Endothelial cell of umbilical vein (primary cell): ENCODE data around the gene HOXA9. TPM values are rescaled to one million over a fixed set of nuclear protein-coding genes. Genes with fewer than 3 reads are reported as not detected.

ENCODE experiments used
- BruUV-seq: library from RNA; stranded (reverse); fragments of 400-500 nt; replicated peaks from 2 replicates; lab custom pipeline; 2021; lab: Mats Ljungman, UMichigan
- CTCF ChIA-PET: fragments of 300-600, 350-600 bp; sonication (Branson Sonifier 250); formaldehyde crosslinking; loops from one replicate; lab custom pipeline; 2021; ENCODE audit warnings: antibody characterized with exemption, inconsistent platforms; lab: Charles Lee
- POLR2A ChIA-PET: fragments of 300-600, 350-600 bp; sonication (Branson Sonifier 250); formaldehyde crosslinking; loops from one replicate; lab custom pipeline; 2021; ENCODE audit warnings: antibody characterized with exemption, inconsistent platforms; lab: Charles Lee
- DNase-seq: peaks from one replicate; pipeline ENCODE4 v3.0.0-alpha.2; 2011; ENCODE audit warnings: low read depth, low spot score
- FAIRE-seq: peaks from 2 replicates; lab custom pipeline; 2011; peaks lifted over from hg19 to GRCh38; lab: Jason Lieb, UNC
- H2AFZ ChIP-seq: 2 replicates; pipeline ENCODE4 v1.6.0; 2012; ENCODE audit warnings: low read depth, low read length, control low read depth, inconsistent platforms
- H3K27ac ChIP-seq: 2 replicates; pipeline ENCODE4 v1.5.1; 2011; ENCODE audit warnings: low read depth, mild to moderate bottlenecking, control low read depth, low read length, moderate library complexity; ENCODE audit not compliant: insufficient read depth
- H3K27me3 ChIP-seq, 2 experiments: 2 replicates each; pipeline versions ENCODE4 v1.6.0 to v1.6.1; 2011; ENCODE audit warnings: low read length in 2 of 2, mixed read lengths in 1 of 2; ENCODE audit not compliant: control insufficient read depth in 2 of 2, insufficient read depth in 2 of 2
- H3K36me3 ChIP-seq, 2 experiments: 2 replicates in 1 of 2; 3 replicates in 1 of 2; pipeline ENCODE4 v1.5.1; 2011; ENCODE audit warnings: low read length in 2 of 2, mild to moderate bottlenecking in 1 of 2, moderate library complexity in 1 of 2; ENCODE audit not compliant: control insufficient read depth in 2 of 2, insufficient read depth in 2 of 2; ENCODE audit errors: extremely low read depth in 1 of 2
- H3K4me1 ChIP-seq: 3 replicates; pipeline ENCODE4 v1.5.1; 2011; ENCODE audit warnings: mild to moderate bottlenecking, low read length; ENCODE audit not compliant: control insufficient read depth, insufficient read depth; ENCODE audit errors: extremely low read depth
- H3K4me2 ChIP-seq: 2 replicates; pipeline ENCODE4 v1.6.1; 2011; ENCODE audit warnings: low read length, control low read depth, mixed read lengths; ENCODE audit not compliant: insufficient read depth
- H3K4me3 ChIP-seq, 3 experiments: fragments of 200-600 bp in 1 of 3; sonication (generic), shearing (Covaris generic) in 1 of 3; replicated peaks in 1 of 3; 2 replicates each; pipeline ENCODE4 v1.5.1; 2011 to 2016; ENCODE audit warnings: control low read depth in 3 of 3, low read length in 3 of 3, mild to moderate bottlenecking in 2 of 3, inconsistent platforms in 1 of 3, low read depth in 1 of 3, moderate library complexity in 1 of 3; ENCODE audit not compliant: insufficient read depth in 1 of 3
- H3K79me2 ChIP-seq: 2 replicates; pipeline ENCODE4 v1.6.0; 2012; ENCODE audit warnings: low read length, inconsistent platforms; ENCODE audit not compliant: control insufficient read depth, insufficient read depth
- H3K9ac ChIP-seq: replicated peaks from 2 replicates; pipeline ENCODE3; 2011; ENCODE audit warnings: low read length, control low read depth; ENCODE audit not compliant: insufficient read depth; ENCODE audit errors: extremely low read depth
- H3K9me1 ChIP-seq: replicated peaks from 3 replicates; pipeline ENCODE4 v1.6.0; 2011; ENCODE audit warnings: mild to moderate bottlenecking, low read length; ENCODE audit not compliant: control insufficient read depth, insufficient read depth; ENCODE audit errors: extremely low read depth
- H3K9me3 ChIP-seq: replicated peaks from 2 replicates; pipeline ENCODE4 v1.5.1; 2012; ENCODE audit warnings: low read length, inconsistent platforms; ENCODE audit not compliant: control insufficient read depth, insufficient read depth
- H4K20me1 ChIP-seq: replicated peaks from 2 replicates; pipeline ENCODE3; 2011; ENCODE audit warnings: mild to moderate bottlenecking, low read length; ENCODE audit not compliant: control insufficient read depth, insufficient read depth; ENCODE audit errors: extremely low read depth
- CTCF ChIP-seq, 2 donors: IDR thresholded peaks; 1 replicate in 1 of 2; 2 replicates in 1 of 2; pipeline ENCODE4 v1.5.1; 2011; ENCODE audit warnings: low read length in 2 of 2, mild to moderate bottlenecking in 2 of 2, moderate library complexity in 2 of 2, control low read depth in 1 of 2, inconsistent platforms in 1 of 2, low read depth in 1 of 2; ENCODE audit not compliant: insufficient read depth in 1 of 2; ENCODE audit errors: extremely low read depth in 1 of 2
- EZH2 ChIP-seq: IDR thresholded peaks from 2 replicates; pipeline ENCODE4 v1.6.1; 2012; ENCODE audit warnings: borderline replicate concordance, low read depth, mild to moderate bottlenecking, moderate library complexity, low read length, inconsistent platforms; ENCODE audit not compliant: severe bottlenecking
- FOS ChIP-seq: IDR thresholded peaks from 2 replicates; pipeline ENCODE4 v1.6.1; 2011; ENCODE audit warnings: mild to moderate bottlenecking, low read length, moderate library complexity, borderline replicate concordance; ENCODE audit not compliant: insufficient read depth
- GATA2 ChIP-seq: IDR thresholded peaks from 2 replicates; pipeline ENCODE4 v1.7.0; 2011; ENCODE audit warnings: low read depth, mild to moderate bottlenecking, moderate library complexity, mixed read lengths, low read length; ENCODE audit not compliant: insufficient read length, insufficient read depth
- JUN ChIP-seq: IDR thresholded peaks from 2 replicates; pipeline ENCODE4 v1.6.1; 2011; ENCODE audit warnings: borderline replicate concordance, low read depth; ENCODE audit not compliant: insufficient read length, insufficient read depth
- MAX ChIP-seq: IDR thresholded peaks from 2 replicates; pipeline ENCODE4 v1.6.1; 2011; ENCODE audit not compliant: insufficient read depth, insufficient read length
- MYC ChIP-seq: IDR thresholded peaks from one replicate; pipeline ENCODE4 v1.6.1; 2011; ENCODE audit warnings: mild to moderate bottlenecking, low read depth, low read length
- POLR2A ChIP-seq: IDR thresholded peaks from 2 replicates; pipeline ENCODE4 v1.6.1; 2012; ENCODE audit warnings: low read depth, mild to moderate bottlenecking, control low read depth, low read length
- POLR2AphosphoS5 ChIP-seq: IDR thresholded peaks from 2 replicates; pipeline ENCODE4 v1.6.1; 2012; ENCODE audit warnings: low read depth, mild to moderate bottlenecking, control low read depth, low read length, moderate library complexity; ENCODE audit not compliant: insufficient read depth
- dilution Hi-C: fragments of 300-500 bp; cut with MboI; formaldehyde crosslinking; loops from one replicate; pipeline ENCODE4 v1.15.0; 2019; ENCODE audit warnings: low sequenced_read_pairs; ENCODE audit not compliant: extremely low pct_ligation_motif_present
- intact Hi-C: fragments of 100-400 bp; cut with micrococcal nuclease; formaldehyde crosslinking; loops from one replicate; pipeline ENCODE4 v1.10.0; 2022
- polyA plus RNA-seq, 4 experiments: library from polyadenylated mRNA; depleted of rRNA in 3 of 4; stranded (reverse) in 3 of 4; unstranded in 1 of 4; fragments of >200 nt; gene quantifications; 2 replicates each; pipeline versions ENCODE4 v1.2.1 to v1.2.3, GENCODE V29; 2011 to 2012; ENCODE audit warnings: missing spikeins in 1 of 4
- total RNA-seq: library from RNA; stranded (reverse); gene quantifications from 2 replicates; pipeline ENCODE4 v1.2.3, GENCODE V29; 2021

The HOXA9 gene
- total and polyA plus RNA-seq, 2 donors (not counting 3 experiments of a cell fraction or from before 2014, with no cell fraction given): 47.2 to 61.6 TPM

GRCh38 chr7:27202862-27203134 is 37.5 kb upstream of the HOXA9 start:
- CTCF ChIA-PET: interaction anchor here (0.9 to 1.7 kb wide), 6 partner anchors 8 to 891 kb away, joined by 3 to 4 read pairs (median 4); no protein-coding TSS in a partner anchor
- Histone ChIP-seq H3K4me3 (no peak overlapping the region), H3K9me3 (no peaks in the 10 kb centered on the region), H3K36me3 (no peaks in the 10 kb centered on the region), H4K20me1 (no peaks in the 10 kb centered on the region), H3K27ac (no peak overlapping the region), H3K27me3 (peaks cover 82 to 94% of the 10 kb centered on the region in 2 experiments), H3K9ac (no peak overlapping the region), H2AFZ (no peak overlapping the region), H3K4me2 (no peak overlapping the region), H3K79me2 (no peaks in the 10 kb centered on the region), H3K9me1 (no peaks in the 10 kb centered on the region), H3K4me1 (peaks cover 26% of the 10 kb centered on the region)
- dilution Hi-C loops: no loop called here
- FAIRE-seq (peak; percentile 48), DNase-seq (no peak)
- TF ChIP-seq EZH2: no peak
- no peak for TF ChIP-seq CTCF (IDR thresholded peaks at IDR 0.05; ENCODE audit: extremely low read depth in 1 of 2, insufficient read depth in 1 of 2, low read depth in 1 of 2, low read length in 2 of 2)
- no peak for TF ChIP-seq MYC
- no peak for TF ChIP-seq FOS
- TF ChIP-seq POLR2AphosphoS5: no peak
- TF ChIP-seq JUN: no peak
- TF ChIP-seq POLR2A: no peak
- TF ChIP-seq MAX: no peak
- TF ChIP-seq GATA2: no peak
- intact Hi-C loops: no loop called here
- no TSS peak for BruUV-seq
- POLR2A ChIA-PET: no interaction called here
